ENCODE data around the gene COL5A2.

DNA sequence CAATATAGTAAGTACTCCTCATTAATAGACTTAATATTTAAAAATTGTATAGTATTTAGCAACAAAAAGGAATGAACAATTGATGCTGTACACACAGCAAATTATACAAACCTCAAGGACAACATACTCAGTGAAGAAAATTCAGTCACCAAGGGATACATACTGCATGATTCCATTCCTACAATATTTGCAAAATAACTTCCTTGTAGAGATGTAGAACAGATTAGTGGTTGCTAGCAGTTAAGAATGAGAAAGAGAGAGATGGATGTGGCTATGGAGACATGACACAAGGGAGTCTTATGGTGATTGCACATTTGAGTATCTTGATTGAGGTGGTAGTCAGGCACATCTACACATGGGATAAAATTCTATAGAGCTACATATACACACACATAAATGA is 179.3 kb downstream of the COL5A2 start:
- TF ChIP-seq, protein P1, sequence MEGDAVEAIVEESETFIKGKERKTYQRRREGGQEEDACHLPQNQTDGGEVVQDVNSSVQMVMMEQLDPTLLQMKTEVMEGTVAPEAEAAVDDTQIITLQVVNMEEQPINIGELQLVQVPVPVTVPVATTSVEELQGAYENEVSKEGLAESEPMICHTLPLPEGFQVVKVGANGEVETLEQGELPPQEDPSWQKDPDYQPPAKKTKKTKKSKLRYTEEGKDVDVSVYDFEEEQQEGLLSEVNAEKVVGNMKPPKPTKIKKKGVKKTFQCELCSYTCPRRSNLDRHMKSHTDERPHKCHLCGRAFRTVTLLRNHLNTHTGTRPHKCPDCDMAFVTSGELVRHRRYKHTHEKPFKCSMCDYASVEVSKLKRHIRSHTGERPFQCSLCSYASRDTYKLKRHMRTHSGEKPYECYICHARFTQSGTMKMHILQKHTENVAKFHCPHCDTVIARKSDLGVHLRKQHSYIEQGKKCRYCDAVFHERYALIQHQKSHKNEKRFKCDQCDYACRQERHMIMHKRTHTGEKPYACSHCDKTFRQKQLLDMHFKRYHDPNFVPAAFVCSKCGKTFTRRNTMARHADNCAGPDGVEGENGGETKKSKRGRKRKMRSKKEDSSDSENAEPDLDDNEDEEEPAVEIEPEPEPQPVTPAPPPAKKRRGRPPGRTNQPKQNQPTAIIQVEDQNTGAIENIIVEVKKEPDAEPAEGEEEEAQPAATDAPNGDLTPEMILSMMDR (IDR thresholded peaks at IDR 0.05; ENCODE audit: borderline replicate concordance, extremely low read depth, low read length, poor library complexity, severe bottlenecking): no peak
- TF ChIP-seq EZH2 (IDR thresholded peaks at IDR 0.05; ENCODE audit: borderline replicate concordance, low read depth, low read length, severe bottlenecking): no peak

Data from DND-41 (cell line).